HG02610 (cell line): ENCODE data around the gene SKOR2.

Experiments
- ATAC-seq: cut with Tn5 transposase; IDR thresholded peaks from one replicate; pipeline ENCODE4 v1.9.1; 2021; ENCODE audit warnings: mild to moderate bottlenecking, moderate library complexity; ENCODE audit not compliant: unreplicated experiment

Gene SKOR2

GRCh38 chr18:47251289-47252120, at the start of gene SKOR2:
SKOR2 (minus strand) TSS chr18:47251660; CDS start chr18:47249183, 2,477 bp downstream.
- ATAC-seq = no peak

DNA sequence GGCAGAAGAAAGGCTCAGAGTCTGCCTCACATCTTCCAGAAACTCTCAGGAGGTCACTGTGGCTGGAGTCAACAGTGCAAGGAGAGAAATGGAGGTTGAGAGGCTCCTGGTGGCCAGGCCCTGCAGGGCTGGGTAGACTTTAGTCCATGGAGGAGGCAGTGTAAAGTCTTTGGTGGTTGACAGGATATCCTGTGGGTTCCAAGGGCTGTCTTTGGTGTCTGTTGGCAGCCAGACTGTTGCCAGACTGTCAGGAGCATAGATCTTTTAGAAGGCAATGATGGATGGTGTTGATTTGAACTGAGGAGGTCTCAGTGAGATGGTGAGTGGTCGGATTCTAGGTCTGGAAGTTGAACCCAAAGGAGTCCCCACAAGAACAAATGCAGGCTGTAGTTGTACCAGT, 45.0 kb upstream of the SKOR2 start:
- no peak for ATAC-seq

DNA sequence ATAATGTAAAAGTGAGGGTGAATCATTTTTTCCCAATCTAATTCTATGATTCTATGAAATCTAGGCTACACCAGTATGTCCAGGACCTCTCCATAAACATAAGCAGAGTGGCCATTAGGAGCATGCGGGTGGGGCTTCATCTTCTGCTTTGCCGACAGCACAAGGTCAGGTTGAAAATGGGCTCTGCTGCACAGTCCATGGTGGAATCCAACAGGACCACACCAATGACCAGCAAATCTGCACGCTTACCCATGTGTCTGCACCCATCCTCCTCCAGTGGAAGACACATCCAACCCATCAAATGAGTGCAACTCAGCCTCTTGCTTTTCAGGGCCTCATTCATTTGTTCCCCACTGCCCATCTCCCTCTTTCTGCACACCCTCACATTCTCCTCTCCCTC, 43.3 kb upstream of the SKOR2 start:
- ATAC-seq = no peak

DNA sequence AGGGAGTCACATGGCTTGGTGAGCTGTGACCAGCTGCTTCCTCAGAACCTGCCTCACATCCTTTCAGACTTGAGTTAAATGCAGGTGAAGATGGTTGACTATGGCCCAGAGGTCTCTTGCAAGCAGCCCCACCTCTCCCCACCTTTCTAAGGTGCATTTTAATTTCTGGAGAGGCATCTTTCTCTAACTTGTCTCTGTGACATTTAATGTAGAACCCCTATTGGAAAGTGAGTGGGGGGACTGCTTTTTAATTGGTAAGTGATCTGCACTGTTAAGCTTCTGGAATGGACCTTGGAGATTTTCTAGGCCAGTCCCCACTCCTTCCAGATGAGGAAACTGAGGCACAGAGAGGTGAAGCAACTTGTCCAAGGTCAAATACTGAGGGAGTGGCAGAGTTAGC, 37.3 kb upstream of the SKOR2 start:
- no peak for ATAC-seq

DNA sequence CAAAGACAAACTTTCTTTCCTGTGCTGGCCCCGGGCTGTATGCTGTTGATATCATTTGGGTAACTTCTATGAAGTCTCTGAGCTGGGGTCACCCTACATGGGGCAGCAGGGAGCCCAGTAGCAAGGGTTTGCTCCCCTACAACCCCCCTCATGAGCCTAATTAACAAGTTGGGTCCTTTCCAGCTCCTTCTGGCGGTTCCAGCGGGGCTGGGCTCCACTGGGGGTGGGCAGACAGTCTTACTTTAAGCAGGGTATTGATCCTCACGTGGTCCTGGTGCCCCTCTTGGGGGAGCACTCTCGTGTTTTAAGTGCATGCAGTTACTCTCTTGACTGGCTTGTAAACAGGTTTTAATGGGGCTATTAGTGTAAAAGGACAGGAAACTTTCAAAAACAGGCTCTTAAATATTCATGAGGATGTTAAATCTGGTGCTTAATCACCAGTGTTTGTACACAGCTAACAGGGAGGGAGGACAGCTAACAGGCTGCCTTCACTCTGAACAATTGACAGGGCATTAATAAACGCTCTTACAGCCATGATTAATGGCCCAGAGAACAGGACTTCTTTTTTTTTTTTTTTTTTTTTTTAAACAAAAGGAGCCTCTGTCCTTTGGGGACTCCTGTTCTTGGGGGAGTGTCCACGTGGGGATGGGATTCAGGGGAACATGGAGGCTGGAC, 36.6 kb upstream of the SKOR2 start:
- ATAC-seq = no peak

DNA sequence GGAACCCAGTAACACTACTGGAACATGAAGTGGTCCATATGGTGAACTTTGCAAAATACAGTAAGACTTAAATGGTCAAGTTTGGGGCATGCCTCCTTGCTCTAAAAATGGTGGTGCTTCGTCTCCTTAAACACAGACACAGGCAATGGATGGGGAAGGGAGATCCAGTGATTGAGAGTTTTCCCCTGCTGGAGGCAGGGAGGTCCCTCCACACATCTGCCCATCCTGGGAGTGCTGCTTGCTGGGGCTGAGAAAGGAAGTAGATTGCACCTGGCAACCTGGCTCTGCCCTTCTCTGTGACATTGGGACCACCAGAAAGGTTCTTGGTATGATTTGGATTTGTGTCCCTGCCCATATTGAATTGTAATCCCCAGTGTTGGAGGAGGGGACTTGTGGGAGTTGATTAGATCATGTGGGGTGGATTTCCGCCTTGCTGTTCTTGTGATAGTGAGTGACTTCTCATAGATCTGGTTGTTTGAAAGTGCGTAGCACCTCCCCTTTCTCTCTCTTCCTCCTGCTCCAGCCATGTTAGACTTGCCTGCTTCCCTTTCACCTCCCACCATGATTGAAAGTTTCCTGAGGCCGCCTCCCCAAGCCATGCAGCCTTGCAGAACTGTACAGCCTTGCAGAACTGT, 35.4 kb upstream of the SKOR2 start:
- no peak for ATAC-seq

DNA sequence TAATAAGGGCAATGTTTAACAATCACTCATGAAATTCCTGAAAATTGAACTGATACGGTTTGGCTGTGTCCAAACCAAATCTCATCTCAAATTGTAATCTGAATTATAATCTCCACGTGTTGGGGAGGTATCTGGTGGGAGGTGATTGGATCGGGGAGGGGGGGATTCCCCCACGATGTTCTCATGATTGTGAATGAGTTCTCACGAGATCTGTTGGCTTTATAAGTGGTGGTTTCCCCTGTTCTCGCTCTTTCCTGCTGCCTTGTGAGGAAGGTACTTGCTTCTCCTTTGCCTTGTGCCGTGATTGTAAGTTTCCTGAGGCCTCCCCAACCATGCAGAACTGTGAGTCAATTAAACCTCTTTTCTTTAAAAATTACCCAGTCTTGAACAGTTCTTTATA, 34.0 kb upstream of the SKOR2 start:
- ATAC-seq = no peak

GRCh38 chr18:47284721-47285395, 33.4 kb upstream of the SKOR2 start:
- ATAC-seq = no peak

GRCh38 chr18:47283476-47283875, 32.0 kb upstream of the SKOR2 start:
- ATAC-seq = no peak

GRCh38 chr18:47280121-47280520, 28.7 kb upstream of the SKOR2 start:
- ATAC-seq = no peak

GRCh38 chr18:47274961-47275360, 23.5 kb upstream of the SKOR2 start:
- no peak for ATAC-seq

GRCh38 chr18:47265197-47265596, 13.7 kb upstream of the SKOR2 start:
- no peak for ATAC-seq

DNA sequence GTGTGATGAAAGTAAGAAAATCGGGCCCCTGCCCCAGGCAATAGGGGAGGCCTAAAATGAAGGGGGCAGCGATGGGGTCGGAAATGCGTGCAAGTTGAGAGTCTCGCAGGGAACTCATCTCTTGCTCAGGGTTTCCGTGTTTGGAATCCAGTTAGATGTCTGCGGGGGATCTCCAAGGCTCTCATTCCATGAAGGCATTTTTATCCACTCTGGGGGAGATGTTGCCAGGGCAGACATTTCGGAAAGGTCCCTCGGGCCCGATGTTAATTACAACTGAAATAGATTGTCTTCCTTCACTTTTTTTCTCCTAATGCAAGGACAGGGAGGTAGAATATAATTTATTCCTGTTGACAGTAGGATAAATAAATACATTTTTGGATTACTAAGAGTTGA, 12.8 kb upstream of the SKOR2 start:
- no peak for ATAC-seq

- no peak for ATAC-seq
Observed at GRCh38 chr18:47263430-47264307, 12.2 kb upstream of the SKOR2 start.

GRCh38 chr18:47263150-47263429, 11.6 kb upstream of the SKOR2 start:
- no peak for ATAC-seq

- ATAC-seq = no peak
Observed at GRCh38 chr18:47262301-47263149, 11.1 kb upstream of the SKOR2 start.

GRCh38 chr18:47261902-47262300, 10.4 kb upstream of the SKOR2 start:
- ATAC-seq = no peak

DNA sequence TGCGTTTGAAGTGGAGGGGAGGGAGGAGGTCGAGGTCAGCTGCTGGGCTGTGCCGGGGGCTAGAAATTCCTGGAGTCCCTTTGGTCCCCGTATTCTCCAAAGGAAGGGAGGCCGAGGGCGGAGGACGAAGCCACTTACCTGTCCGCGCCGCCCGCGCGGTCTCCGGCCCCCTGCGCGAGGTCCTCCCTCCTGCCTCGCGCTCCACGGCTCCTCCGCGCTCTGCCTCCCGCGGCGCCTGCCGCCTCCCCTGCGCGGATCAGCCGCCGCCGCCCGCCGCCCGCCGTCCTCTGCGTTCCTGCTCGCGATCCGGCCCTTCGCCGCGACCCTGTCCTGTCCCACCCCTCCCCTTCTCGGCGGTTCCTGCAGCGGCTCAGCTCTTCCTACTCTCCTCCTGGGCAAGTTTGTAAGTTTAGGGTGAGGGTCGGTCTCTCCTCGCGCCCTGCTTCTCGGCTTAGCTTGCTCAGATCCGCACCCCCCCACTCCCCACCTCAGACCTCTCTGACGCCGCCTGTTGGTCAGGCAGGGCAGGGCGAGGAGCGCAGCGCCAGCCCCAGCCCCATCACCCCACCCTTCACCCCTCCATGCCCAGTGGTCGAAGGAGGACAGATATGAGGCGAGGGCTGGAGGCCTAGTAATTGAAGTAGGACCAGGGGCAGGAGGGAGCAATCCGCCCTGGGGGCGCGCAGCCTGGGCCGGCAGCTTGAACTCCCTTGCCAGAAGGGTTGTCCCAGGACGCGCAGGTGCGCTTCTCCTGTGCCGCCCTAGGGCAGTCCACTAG, 9.7 kb upstream of the SKOR2 start:
- ATAC-seq = no peak
